Chondrocyte (in vitro differentiated cells): ENCODE results near the gene CNTNAP5. TPM values are rescaled to one million over a fixed set of nuclear protein-coding genes. Genes with fewer than 3 reads are reported as not detected.

Experiments
- DNase-seq: peaks from one replicate; pipeline ENCODE4 v3.0.0; 2021; ENCODE audit warnings: mixed read lengths, low spot score
- H3K27ac Mint-ChIP-seq: one replicate; pipeline ENCODE4 v1.8.0; 2021; ENCODE audit warnings: mild to moderate bottlenecking, moderate library complexity, mixed read lengths; ENCODE audit not compliant: unreplicated experiment
- H3K27me3 Mint-ChIP-seq: 2 replicates; pipeline ENCODE4 v1.8.0; 2021; ENCODE audit warnings: low read depth, mixed read lengths
- H3K36me3 Mint-ChIP-seq: 2 replicates; pipeline ENCODE4 v1.8.0; 2021; ENCODE audit warnings: low read depth, mixed read lengths
- H3K4me1 Mint-ChIP-seq: 2 replicates; pipeline ENCODE4 v1.8.0; 2021; ENCODE audit warnings: low read depth, mild to moderate bottlenecking, mixed read lengths
- H3K4me3 Mint-ChIP-seq: one replicate; pipeline ENCODE4 v1.8.0; 2021; ENCODE audit warnings: mild to moderate bottlenecking, moderate library complexity, mixed read lengths; ENCODE audit not compliant: unreplicated experiment
- H3K9me3 Mint-ChIP-seq: 2 replicates; pipeline ENCODE4 v1.8.0; 2021; ENCODE audit warnings: low read depth, mixed read lengths
- CTCF ChIP-seq: fragments of 200-600 bp; sonication (generic); IDR thresholded peaks from 2 replicates; pipeline ENCODE4 v1.5.0; 2021; ENCODE audit warnings: antibody characterized with exemption, mild to moderate bottlenecking, moderate library complexity
- total RNA-seq: library from RNA; stranded (reverse); gene quantifications from 3 replicates; pipeline ENCODE4 v1.2.1, GENCODE V29; 2021

CNTNAP5 gene
- total RNA-seq, 1 donor from 2014 or later = not detected

- TF ChIP-seq CTCF = no peak
- no peak overlapping the region for H3K4me3 Mint-ChIP-seq
- H3K9me3 Mint-ChIP-seq = no peaks in the 10 kb centered on the region
- DNase-seq = no peak
- H3K4me1 Mint-ChIP-seq = no peaks in the 10 kb centered on the region
- H3K36me3 Mint-ChIP-seq = no peaks in the 10 kb centered on the region
- H3K27me3 Mint-ChIP-seq = no peaks in the 10 kb centered on the region
- no peak overlapping the region for H3K27ac Mint-ChIP-seq
Measured at GRCh38 chr2:124882423-124882822, 857.3 kb downstream of the CNTNAP5 start.

GRCh38 chr2:124883595-124883994 lies 858.5 kb downstream of the CNTNAP5 start:
- Mint-ChIP-seq H3K4me1 (no peaks in the 10 kb centered on the region), H3K4me3 (no peak overlapping the region), H3K9me3 (no peaks in the 10 kb centered on the region), H3K36me3 (no peaks in the 10 kb centered on the region), H3K27ac (no peak overlapping the region), H3K27me3 (no peaks in the 10 kb centered on the region)
- TF ChIP-seq CTCF = no peak
- DNase-seq = no peak

GRCh38 chr2:124884315-124884714 lies 859.2 kb downstream of the CNTNAP5 start:
- no peak for DNase-seq
- Mint-ChIP-seq H3K9me3 (no peaks in the 10 kb centered on the region), H3K4me3 (no peak overlapping the region), H3K27me3 (no peaks in the 10 kb centered on the region), H3K27ac (no peak overlapping the region), H3K36me3 (no peaks in the 10 kb centered on the region), H3K4me1 (no peaks in the 10 kb centered on the region)
- no peak for TF ChIP-seq CTCF

GRCh38 chr2:124886216-124886615 lies 861.1 kb downstream of the CNTNAP5 start:
- Mint-ChIP-seq H3K4me1 (no peaks in the 10 kb centered on the region), H3K27ac (no peak overlapping the region), H3K36me3 (no peaks in the 10 kb centered on the region), H3K4me3 (no peak overlapping the region), H3K27me3 (no peaks in the 10 kb centered on the region), H3K9me3 (no peaks in the 10 kb centered on the region)
- TF ChIP-seq CTCF = no peak
- no peak for DNase-seq

GRCh38 chr2:124887466-124887865 lies 862.4 kb downstream of the CNTNAP5 start:
- H3K9me3 Mint-ChIP-seq = peaks cover 2% of the 10 kb centered on the region

More at GRCh38 chr2:124887466-124887865, 862.4 kb downstream of the CNTNAP5 start:
- no peak for TF ChIP-seq CTCF
- DNase-seq = no peak
- Mint-ChIP-seq H3K27me3 (no peaks in the 10 kb centered on the region), H3K36me3 (no peaks in the 10 kb centered on the region), H3K4me3 (no peak overlapping the region), H3K4me1 (no peaks in the 10 kb centered on the region), H3K27ac (no peak overlapping the region)
